HEK293 (cell line): ENCODE data around the gene TEF.

Source experiments
- CTCF ChIA-PET: fragments of 350-600 bp; formaldehyde crosslinking; extraction: SDS; loops from one replicate; lab custom pipeline; 2021; ENCODE audit warnings: antibody characterized with exemption; lab: Yijun Ruan, JAX
- POLR2A ChIA-PET: fragments of 300-600 bp; formaldehyde crosslinking; extraction: SDS; loops from one replicate; lab custom pipeline; 2020; ENCODE audit warnings: antibody characterized with exemption, inconsistent platforms; lab: Yijun Ruan, JAX
- H3K27ac ChIP-seq: fragments of 200-500 bp; sonication (Bioruptor generic); 2 replicates; pipeline ENCODE4 v1.5.1; 2014; ENCODE audit warnings: low read depth, low read length, control low read depth, inconsistent platforms; ENCODE audit errors: extremely low read depth
- H3K36me3 ChIP-seq, 2 experiments: fragments of 200-500 bp in 1 of 2; sonication (Bioruptor generic) in 1 of 2; 1 replicate in 1 of 2; 2 replicates in 1 of 2; pipeline ENCODE4 v1.5.1; 2014 to 2017; ENCODE audit warnings: inconsistent platforms in 2 of 2, low read length in 2 of 2; ENCODE audit not compliant: control insufficient read depth in 2 of 2, insufficient read depth in 1 of 2
- H3K4me1 ChIP-seq: fragments of 200-500 bp; sonication (Bioruptor generic); 2 replicates; pipeline ENCODE4 v1.5.1; 2014; ENCODE audit warnings: mild to moderate bottlenecking, low read length, inconsistent platforms; ENCODE audit not compliant: control insufficient read depth, insufficient read depth
- H3K4me3 ChIP-seq: 2 replicates; pipeline ENCODE4 v1.5.1; 2011; ENCODE audit warnings: low read depth, mild to moderate bottlenecking, control low read depth, low read length, moderate library complexity
- H3K9me3 ChIP-seq: fragments of 200-500 bp; sonication (Bioruptor generic); 2 replicates; pipeline ENCODE4 v1.5.1; 2014; ENCODE audit warnings: low read depth, low read length, inconsistent platforms; ENCODE audit not compliant: control insufficient read depth, insufficient read depth
- EGR2 ChIP-seq: fragments of 450-650 bp; formaldehyde crosslinking; IDR thresholded peaks from 2 replicates; pipeline ENCODE4 v1.5.1; 2016; ENCODE audit warnings: low read depth, missing biosample characterization, missing genetic modification characterization
- KLF16 ChIP-seq: fragments of 450-650 bp; formaldehyde crosslinking; IDR thresholded peaks from 2 replicates; pipeline ENCODE4 v1.5.1; 2017; ENCODE audit warnings: missing biosample characterization, missing genetic modification characterization
- OSR2 ChIP-seq: fragments of 450-650 bp; formaldehyde crosslinking; IDR thresholded peaks from 2 replicates; pipeline ENCODE4 v1.5.1; 2016; ENCODE audit warnings: missing biosample characterization, missing genetic modification characterization
- SP7 ChIP-seq: fragments of 450-650 bp; formaldehyde crosslinking; IDR thresholded peaks from 2 replicates; pipeline ENCODE4 v1.5.1; 2016; ENCODE audit warnings: missing biosample characterization, missing genetic modification characterization
- ZBTB1 ChIP-seq: fragments of 450-650 bp; formaldehyde crosslinking; IDR thresholded peaks from 2 replicates; pipeline ENCODE4 v1.5.1; 2016; ENCODE audit warnings: missing biosample characterization, missing genetic modification characterization
- ZBTB20 ChIP-seq: fragments of 450-650 bp; formaldehyde crosslinking; IDR thresholded peaks from 2 replicates; pipeline ENCODE4 v1.5.1; 2016; ENCODE audit warnings: missing biosample characterization, missing genetic modification characterization
- ZNF133 ChIP-seq: fragments of 450-650 bp; formaldehyde crosslinking; IDR thresholded peaks from 2 replicates; pipeline ENCODE4 v1.5.1; 2016; ENCODE audit warnings: missing biosample characterization, missing genetic modification characterization
- ZNF138 ChIP-seq: fragments of 450-650 bp; formaldehyde crosslinking; IDR thresholded peaks from 2 replicates; pipeline ENCODE4 v1.5.1; 2016; ENCODE audit warnings: missing biosample characterization, missing genetic modification characterization, borderline replicate concordance
- ZNF155 ChIP-seq: fragments of 450-650 bp; formaldehyde crosslinking; IDR thresholded peaks from 2 replicates; pipeline ENCODE4 v1.5.1; 2016; ENCODE audit warnings: missing biosample characterization, missing genetic modification characterization
- ZNF169 ChIP-seq: fragments of 450-650 bp; formaldehyde crosslinking; IDR thresholded peaks from 2 replicates; pipeline ENCODE4 v1.5.1; 2016; ENCODE audit warnings: missing biosample characterization, missing genetic modification characterization
- ZNF302 ChIP-seq: fragments of 450-650 bp; formaldehyde crosslinking; IDR thresholded peaks from 2 replicates; pipeline ENCODE4 v1.5.1; 2016; ENCODE audit warnings: missing biosample characterization, missing genetic modification characterization, low read depth
- ZNF510 ChIP-seq: fragments of 450-650 bp; formaldehyde crosslinking; IDR thresholded peaks from 2 replicates; pipeline ENCODE4 v1.5.1; 2018; ENCODE audit warnings: mild to moderate bottlenecking, missing genetic modification characterization, missing biosample characterization; ENCODE audit not compliant: insufficient replicate concordance
- ZNF530 ChIP-seq: fragments of 450-650 bp; formaldehyde crosslinking; IDR thresholded peaks from 2 replicates; pipeline ENCODE4 v1.5.1; 2016; ENCODE audit warnings: low read depth, missing biosample characterization, missing genetic modification characterization
- ZNF626 ChIP-seq: fragments of 450-650 bp; sonication (Bioruptor Pico); formaldehyde crosslinking; IDR thresholded peaks from 2 replicates; pipeline ENCODE4 v1.5.1; 2018; ENCODE audit warnings: missing biosample characterization, missing genetic modification characterization, inconsistent platforms
- ZNF747 ChIP-seq: fragments of 450-650 bp; formaldehyde crosslinking; IDR thresholded peaks from 2 replicates; pipeline ENCODE4 v1.5.1; 2016; ENCODE audit warnings: missing biosample characterization, missing genetic modification characterization
- ZNF791 ChIP-seq: fragments of 450-650 bp; formaldehyde crosslinking; IDR thresholded peaks from 2 replicates; pipeline ENCODE4 v1.5.1; 2016; ENCODE audit warnings: missing biosample characterization, missing genetic modification characterization
- ZNF830 ChIP-seq: fragments of 450-650 bp; IDR thresholded peaks from 2 replicates; pipeline ENCODE4 v1.5.0; 2018; ENCODE audit warnings: missing biosample characterization, missing genetic modification characterization, low read depth, mild to moderate bottlenecking, moderate library complexity
- ZNF843 ChIP-seq: fragments of 450-650 bp; formaldehyde crosslinking; IDR thresholded peaks from 2 replicates; pipeline ENCODE4 v1.5.1; 2016; ENCODE audit warnings: missing biosample characterization, missing genetic modification characterization
- TF ChIP-seq, protein P1 (sequence below): fragments of 450-650 bp; formaldehyde crosslinking; IDR thresholded peaks from 2 replicates; pipeline ENCODE4 v1.5.1; 2017; ENCODE audit warnings: missing biosample characterization, missing genetic modification characterization
- TF ChIP-seq, protein P2 (sequence below): fragments of 450-650 bp; formaldehyde crosslinking; IDR thresholded peaks from 2 replicates; pipeline ENCODE4 v1.5.1; 2016; ENCODE audit warnings: missing biosample characterization, missing genetic modification characterization
- TF ChIP-seq, protein P3 (sequence below): fragments of 450-650 bp; formaldehyde crosslinking; IDR thresholded peaks from 2 replicates; pipeline ENCODE4 v1.5.1; 2016; ENCODE audit warnings: missing biosample characterization, missing genetic modification characterization
- TF ChIP-seq, protein P4 (sequence below): fragments of 450-650 bp; formaldehyde crosslinking; IDR thresholded peaks from 2 replicates; pipeline ENCODE4 v1.5.1; 2016; ENCODE audit warnings: missing biosample characterization, missing genetic modification characterization, borderline replicate concordance
- TF ChIP-seq, protein P5 (sequence below): fragments of 450-650 bp; formaldehyde crosslinking; conservative IDR thresholded peaks from 2 replicates; pipeline ENCODE4 v1.5.1; 2016; ENCODE audit warnings: low read depth, missing biosample characterization, missing genetic modification characterization

TEF gene

DNA sequence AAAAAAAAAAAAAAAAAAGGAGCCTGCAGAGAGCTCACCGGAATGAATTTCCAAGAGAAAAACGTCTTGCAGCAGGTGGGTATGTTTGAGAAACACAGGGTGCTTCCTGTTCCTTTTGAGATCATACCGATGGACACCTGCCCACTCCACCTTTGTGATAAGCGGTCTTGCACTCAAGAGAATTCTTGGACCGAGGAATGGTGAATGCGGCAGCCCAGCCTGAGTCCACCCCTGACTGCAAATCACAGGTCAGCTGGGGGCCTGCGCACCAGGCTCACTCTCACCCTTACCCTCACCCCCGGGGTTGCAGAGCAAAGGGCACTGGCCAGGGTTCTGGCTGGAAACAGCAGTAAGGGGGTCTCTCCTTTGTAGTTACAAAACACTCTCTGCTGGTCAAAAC is 16.8 kb upstream of the TEF start:
- H3K27ac ChIP-seq, result no peak overlapping the region
- CTCF ChIA-PET, result interaction anchor here (0.6 kb wide), 1 partner anchor 26 kb away, joined by 3 read pairs; no protein-coding TSS in a partner anchor
- no peak for TF ChIP-seq ZNF169 (tag by site-specific recombination)
- no peak for TF ChIP-seq ZNF138
- TF ChIP-seq ZNF155 (tag by site-specific recombination), result no peak
- no peak for TF ChIP-seq EGR2
- no peak for TF ChIP-seq ZNF530 (tag by site-specific recombination)
- TF ChIP-seq ZNF133 (tag by site-specific recombination), result no peak
- no peak for TF ChIP-seq ZNF626 (tag by site-specific recombination)
- no peak for TF ChIP-seq ZNF843 (tag by site-specific recombination)
- TF ChIP-seq ZBTB20 (tag by site-specific recombination), result no peak
- TF ChIP-seq, protein P1, sequence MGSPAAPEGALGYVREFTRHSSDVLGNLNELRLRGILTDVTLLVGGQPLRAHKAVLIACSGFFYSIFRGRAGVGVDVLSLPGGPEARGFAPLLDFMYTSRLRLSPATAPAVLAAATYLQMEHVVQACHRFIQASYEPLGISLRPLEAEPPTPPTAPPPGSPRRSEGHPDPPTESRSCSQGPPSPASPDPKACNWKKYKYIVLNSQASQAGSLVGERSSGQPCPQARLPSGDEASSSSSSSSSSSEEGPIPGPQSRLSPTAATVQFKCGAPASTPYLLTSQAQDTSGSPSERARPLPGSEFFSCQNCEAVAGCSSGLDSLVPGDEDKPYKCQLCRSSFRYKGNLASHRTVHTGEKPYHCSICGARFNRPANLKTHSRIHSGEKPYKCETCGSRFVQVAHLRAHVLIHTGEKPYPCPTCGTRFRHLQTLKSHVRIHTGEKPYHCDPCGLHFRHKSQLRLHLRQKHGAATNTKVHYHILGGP (tag by site-specific recombination), result no peak
- TF ChIP-seq ZBTB1 (tag by site-specific recombination), result no peak
- no peak for TF ChIP-seq ZNF791 (tag by site-specific recombination)
- TF ChIP-seq, all 188 proteins: peak for 0
- Histone ChIP-seq H3K4me1 (peaks cover 11% of the 10 kb centered on the region), H3K9me3 (no peaks in the 10 kb centered on the region), H3K36me3 (peaks cover 0 to 3% of the 10 kb centered on the region in 2 experiments; a peak in 1 of 3 replicates), H3K4me3 (no peak overlapping the region)
- POLR2A ChIA-PET, result interaction anchor here (0.6 to 2.8 kb wide), 5 partner anchors 11 to 82 kb away, joined by 3 to 13 read pairs (median 4); partner anchors contain the start of genes RANGAP1 and TOB2

DNA sequence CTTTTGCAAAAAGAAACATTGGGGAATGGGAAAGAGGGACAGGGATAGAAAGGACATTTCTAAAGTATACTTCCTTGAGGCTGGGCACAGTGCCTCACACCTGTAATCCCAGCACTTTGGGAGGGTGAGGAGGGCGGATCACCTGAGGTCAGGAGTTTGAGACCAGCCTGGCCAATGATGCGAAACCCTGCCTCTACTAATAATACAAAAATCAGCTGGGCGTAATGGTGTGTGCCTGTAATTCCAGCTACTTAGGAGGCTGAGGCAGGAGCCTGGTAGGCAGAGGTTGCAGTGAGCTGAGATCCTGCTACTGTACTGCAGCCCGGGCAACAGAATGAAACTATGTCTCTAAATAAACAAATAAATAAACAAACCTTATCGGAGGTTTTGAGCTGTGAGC is 16.3 kb upstream of the TEF start:
- Histone ChIP-seq H3K27ac (no peak overlapping the region), H3K4me3 (no peak overlapping the region), H3K9me3 (no peaks in the 10 kb centered on the region), H3K36me3 (no peaks in the 10 kb centered on the region), H3K4me1 (peaks cover 11% of the 10 kb centered on the region)
- CTCF ChIA-PET, result interaction anchor here (0.9 to 1.2 kb wide), 2 partner anchors 12 to 38 kb away, joined by 3 to 4 read pairs; no protein-coding TSS in a partner anchor
- POLR2A ChIA-PET, result interaction anchor here (0.6 to 2.9 kb wide), 10 partner anchors 8 to 246 kb away, joined by 3 to 32 read pairs (median 4); partner anchors contain the start of genes RANGAP1, TEF and TOB2
- TF ChIP-seq OSR2 (tag by site-specific recombination) (peak; percentile 85), ZNF302 (tag by site-specific recombination) (no peak), KLF16 (tag by site-specific recombination) (no peak), SP7 (tag by site-specific recombination) (no peak), ZNF510 (tag by site-specific recombination) (no peak), ZNF747 (tag by site-specific recombination) (no peak), ZNF830 (tag by site-specific recombination) (no peak)
- TF ChIP-seq, protein P2, sequence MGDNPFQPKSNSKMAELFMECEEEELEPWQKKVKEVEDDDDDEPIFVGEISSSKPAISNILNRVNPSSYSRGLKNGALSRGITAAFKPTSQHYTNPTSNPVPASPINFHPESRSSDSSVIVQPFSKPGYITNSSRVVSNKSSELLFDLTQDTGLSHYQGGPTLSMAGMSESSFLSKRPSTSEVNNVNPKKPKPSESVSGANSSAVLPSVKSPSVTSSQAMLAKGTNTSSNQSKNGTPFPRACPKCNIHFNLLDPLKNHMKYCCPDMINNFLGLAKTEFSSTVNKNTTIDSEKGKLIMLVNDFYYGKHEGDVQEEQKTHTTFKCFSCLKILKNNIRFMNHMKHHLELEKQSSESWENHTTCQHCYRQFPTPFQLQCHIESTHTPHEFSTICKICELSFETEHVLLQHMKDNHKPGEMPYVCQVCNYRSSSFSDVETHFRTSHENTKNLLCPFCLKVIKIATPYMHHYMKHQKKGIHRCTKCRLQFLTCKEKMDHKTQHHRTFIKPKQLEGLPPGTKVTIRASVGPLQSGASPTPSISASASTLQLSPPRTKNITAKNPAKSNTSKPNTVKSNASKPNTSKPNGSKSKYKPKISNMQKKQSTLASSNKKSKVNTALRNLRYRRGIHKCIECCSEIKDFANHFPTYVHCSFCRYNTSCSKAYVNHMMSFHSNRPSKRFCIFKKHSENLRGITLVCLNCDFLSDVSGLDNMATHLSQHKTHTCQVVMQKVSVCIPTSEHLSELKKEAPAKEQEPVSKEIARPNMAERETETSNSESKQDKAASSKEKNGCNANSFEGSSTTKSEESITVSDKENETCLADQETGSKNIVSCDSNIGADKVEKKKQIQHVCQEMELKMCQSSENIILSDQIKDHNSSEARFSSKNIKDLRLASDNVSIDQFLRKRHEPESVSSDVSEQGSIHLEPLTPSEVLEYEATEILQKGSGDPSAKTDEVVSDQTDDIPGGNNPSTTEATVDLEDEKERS (tag by site-specific recombination), result no peak
- TF ChIP-seq, protein P3, sequence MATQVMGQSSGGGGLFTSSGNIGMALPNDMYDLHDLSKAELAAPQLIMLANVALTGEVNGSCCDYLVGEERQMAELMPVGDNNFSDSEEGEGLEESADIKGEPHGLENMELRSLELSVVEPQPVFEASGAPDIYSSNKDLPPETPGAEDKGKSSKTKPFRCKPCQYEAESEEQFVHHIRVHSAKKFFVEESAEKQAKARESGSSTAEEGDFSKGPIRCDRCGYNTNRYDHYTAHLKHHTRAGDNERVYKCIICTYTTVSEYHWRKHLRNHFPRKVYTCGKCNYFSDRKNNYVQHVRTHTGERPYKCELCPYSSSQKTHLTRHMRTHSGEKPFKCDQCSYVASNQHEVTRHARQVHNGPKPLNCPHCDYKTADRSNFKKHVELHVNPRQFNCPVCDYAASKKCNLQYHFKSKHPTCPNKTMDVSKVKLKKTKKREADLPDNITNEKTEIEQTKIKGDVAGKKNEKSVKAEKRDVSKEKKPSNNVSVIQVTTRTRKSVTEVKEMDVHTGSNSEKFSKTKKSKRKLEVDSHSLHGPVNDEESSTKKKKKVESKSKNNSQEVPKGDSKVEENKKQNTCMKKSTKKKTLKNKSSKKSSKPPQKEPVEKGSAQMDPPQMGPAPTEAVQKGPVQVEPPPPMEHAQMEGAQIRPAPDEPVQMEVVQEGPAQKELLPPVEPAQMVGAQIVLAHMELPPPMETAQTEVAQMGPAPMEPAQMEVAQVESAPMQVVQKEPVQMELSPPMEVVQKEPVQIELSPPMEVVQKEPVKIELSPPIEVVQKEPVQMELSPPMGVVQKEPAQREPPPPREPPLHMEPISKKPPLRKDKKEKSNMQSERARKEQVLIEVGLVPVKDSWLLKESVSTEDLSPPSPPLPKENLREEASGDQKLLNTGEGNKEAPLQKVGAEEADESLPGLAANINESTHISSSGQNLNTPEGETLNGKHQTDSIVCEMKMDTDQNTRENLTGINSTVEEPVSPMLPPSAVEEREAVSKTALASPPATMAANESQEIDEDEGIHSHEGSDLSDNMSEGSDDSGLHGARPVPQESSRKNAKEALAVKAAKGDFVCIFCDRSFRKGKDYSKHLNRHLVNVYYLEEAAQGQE (tag by site-specific recombination), result no peak
- TF ChIP-seq, protein P4, sequence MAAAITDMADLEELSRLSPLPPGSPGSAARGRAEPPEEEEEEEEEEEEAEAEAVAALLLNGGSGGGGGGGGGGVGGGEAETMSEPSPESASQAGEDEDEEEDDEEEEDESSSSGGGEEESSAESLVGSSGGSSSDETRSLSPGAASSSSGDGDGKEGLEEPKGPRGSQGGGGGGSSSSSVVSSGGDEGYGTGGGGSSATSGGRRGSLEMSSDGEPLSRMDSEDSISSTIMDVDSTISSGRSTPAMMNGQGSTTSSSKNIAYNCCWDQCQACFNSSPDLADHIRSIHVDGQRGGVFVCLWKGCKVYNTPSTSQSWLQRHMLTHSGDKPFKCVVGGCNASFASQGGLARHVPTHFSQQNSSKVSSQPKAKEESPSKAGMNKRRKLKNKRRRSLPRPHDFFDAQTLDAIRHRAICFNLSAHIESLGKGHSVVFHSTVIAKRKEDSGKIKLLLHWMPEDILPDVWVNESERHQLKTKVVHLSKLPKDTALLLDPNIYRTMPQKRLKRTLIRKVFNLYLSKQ (tag by site-specific recombination), result no peak
- TF ChIP-seq, protein P5, sequence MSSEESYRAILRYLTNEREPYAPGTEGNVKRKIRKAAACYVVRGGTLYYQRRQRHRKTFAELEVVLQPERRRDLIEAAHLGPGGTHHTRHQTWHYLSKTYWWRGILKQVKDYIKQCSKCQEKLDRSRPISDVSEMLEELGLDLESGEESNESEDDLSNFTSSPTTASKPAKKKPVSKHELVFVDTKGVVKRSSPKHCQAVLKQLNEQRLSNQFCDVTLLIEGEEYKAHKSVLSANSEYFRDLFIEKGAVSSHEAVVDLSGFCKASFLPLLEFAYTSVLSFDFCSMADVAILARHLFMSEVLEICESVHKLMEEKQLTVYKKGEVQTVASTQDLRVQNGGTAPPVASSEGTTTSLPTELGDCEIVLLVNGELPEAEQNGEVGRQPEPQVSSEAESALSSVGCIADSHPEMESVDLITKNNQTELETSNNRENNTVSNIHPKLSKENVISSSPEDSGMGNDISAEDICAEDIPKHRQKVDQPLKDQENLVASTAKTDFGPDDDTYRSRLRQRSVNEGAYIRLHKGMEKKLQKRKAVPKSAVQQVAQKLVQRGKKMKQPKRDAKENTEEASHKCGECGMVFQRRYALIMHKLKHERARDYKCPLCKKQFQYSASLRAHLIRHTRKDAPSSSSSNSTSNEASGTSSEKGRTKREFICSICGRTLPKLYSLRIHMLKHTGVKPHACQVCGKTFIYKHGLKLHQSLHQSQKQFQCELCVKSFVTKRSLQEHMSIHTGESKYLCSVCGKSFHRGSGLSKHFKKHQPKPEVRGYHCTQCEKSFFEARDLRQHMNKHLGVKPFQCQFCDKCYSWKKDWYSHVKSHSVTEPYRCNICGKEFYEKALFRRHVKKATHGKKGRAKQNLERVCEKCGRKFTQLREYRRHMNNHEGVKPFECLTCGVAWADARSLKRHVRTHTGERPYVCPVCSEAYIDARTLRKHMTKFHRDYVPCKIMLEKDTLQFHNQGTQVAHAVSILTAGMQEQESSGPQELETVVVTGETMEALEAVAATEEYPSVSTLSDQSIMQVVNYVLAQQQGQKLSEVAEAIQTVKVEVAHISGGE (tag by site-specific recombination), result no peak
